Astrocyte (in vitro differentiated cells and primary cell): Measurements from ENCODE around the gene ALMS1. TPM values are rescaled to one million over a fixed set of nuclear protein-coding genes. Genes with fewer than 3 reads are reported as not detected.

Experiments
- DNase-seq: peaks from one replicate; pipeline ENCODE4 v3.0.0-alpha.2; 2010; ENCODE audit warnings: low read depth
- FAIRE-seq: peaks from 2 replicates; lab custom pipeline; 2011; peaks lifted over from hg19 to GRCh38; lab: Jason Lieb, UNC
- H2AFZ ChIP-seq: 2 replicates; pipeline ENCODE4 v1.6.0; 2012; ENCODE audit warnings: low read depth, low read length, inconsistent platforms
- H3K27ac ChIP-seq: 2 replicates; pipeline ENCODE4 v1.5.1; 2011; ENCODE audit warnings: low read depth, low read length, inconsistent platforms
- H3K27me3 ChIP-seq: 2 replicates; pipeline ENCODE4 v1.6.0; 2011; ENCODE audit warnings: low read length, inconsistent platforms; ENCODE audit not compliant: insufficient read depth
- H3K36me3 ChIP-seq: 2 replicates; pipeline ENCODE4 v1.5.1; 2011; ENCODE audit warnings: low read length, inconsistent platforms; ENCODE audit not compliant: insufficient read depth
- H3K4me1 ChIP-seq: 2 replicates; pipeline ENCODE4 v1.5.1; 2011; ENCODE audit warnings: low read length, inconsistent platforms; ENCODE audit not compliant: insufficient read depth
- H3K4me2 ChIP-seq: 2 replicates; pipeline ENCODE4 v1.6.0; 2012; ENCODE audit warnings: low read length, inconsistent platforms
- H3K4me3 ChIP-seq: 2 replicates; pipeline ENCODE4 v1.5.1; 2011; ENCODE audit warnings: low read depth, mild to moderate bottlenecking, low read length, inconsistent platforms; ENCODE audit not compliant: insufficient read depth
- H3K79me2 ChIP-seq: 2 replicates; pipeline ENCODE4 v1.6.0; 2012; ENCODE audit warnings: mild to moderate bottlenecking, low read length, inconsistent platforms; ENCODE audit not compliant: insufficient read depth
- H3K9ac ChIP-seq: 2 replicates; pipeline ENCODE4 v1.6.0; 2012; ENCODE audit warnings: mild to moderate bottlenecking, low read length, inconsistent platforms
- H3K9me3 ChIP-seq: 2 replicates; pipeline ENCODE4 v1.5.1; 2012; ENCODE audit warnings: low read depth, mild to moderate bottlenecking, low read length, inconsistent platforms; ENCODE audit not compliant: insufficient read depth
- H4K20me1 ChIP-seq: 2 replicates; pipeline ENCODE4 v1.6.0; 2012; ENCODE audit warnings: low read length, inconsistent platforms; ENCODE audit not compliant: insufficient read depth
- H3K27ac Mint-ChIP-seq: one replicate; pipeline ENCODE4 v1.8.0; 2021; ENCODE audit warnings: mild to moderate bottlenecking, mixed read lengths; ENCODE audit not compliant: unreplicated experiment
- H3K27me3 Mint-ChIP-seq: one replicate; pipeline ENCODE4 v1.8.0; 2021; ENCODE audit warnings: low read depth, mixed read lengths; ENCODE audit not compliant: unreplicated experiment
- H3K36me3 Mint-ChIP-seq: one replicate; pipeline ENCODE4 v1.8.0; 2021; ENCODE audit warnings: low read depth, mixed read lengths; ENCODE audit not compliant: unreplicated experiment
- H3K4me1 Mint-ChIP-seq: one replicate; pipeline ENCODE4 v1.8.0; 2021; ENCODE audit warnings: low read depth, mixed read lengths; ENCODE audit not compliant: unreplicated experiment
- H3K4me3 Mint-ChIP-seq: one replicate; pipeline ENCODE4 v1.8.0; 2021; ENCODE audit warnings: mild to moderate bottlenecking, moderate library complexity, mixed read lengths; ENCODE audit not compliant: unreplicated experiment
- H3K9me3 Mint-ChIP-seq: one replicate; pipeline ENCODE4 v1.8.0; 2021; ENCODE audit warnings: mild to moderate bottlenecking, mixed read lengths; ENCODE audit not compliant: unreplicated experiment
- CTCF ChIP-seq: IDR thresholded peaks from 2 replicates; pipeline ENCODE4 v1.5.1; 2011; ENCODE audit warnings: low read depth, mild to moderate bottlenecking, inconsistent platforms, low read length, moderate library complexity; ENCODE audit not compliant: insufficient read depth
- EZH2 ChIP-seq: IDR thresholded peaks from 2 replicates; pipeline ENCODE4 v1.6.1; 2012; ENCODE audit warnings: mild to moderate bottlenecking, low read length, inconsistent platforms; ENCODE audit not compliant: insufficient read depth
- total RNA-seq: library from RNA; stranded (reverse); gene quantifications from 2 replicates; pipeline ENCODE4 v1.2.1, GENCODE V29; 2021

The ALMS1 gene
- total RNA-seq, 1 donor from 2014 or later = 14.6 TPM

- H3K27ac ChIP-seq = no peak overlapping the region
- Mint-ChIP-seq H3K36me3 (peaks cover 1% of the 10 kb centered on the region), H3K4me3 (no peak overlapping the region), H3K4me1 (no peaks in the 10 kb centered on the region), H3K27ac (no peak overlapping the region), H3K9me3 (peaks cover 6% of the 10 kb centered on the region), H3K27me3 (peaks cover 39% of the 10 kb centered on the region)
- no peak overlapping the region for H3K4me3 ChIP-seq
- H3K9ac ChIP-seq = no peak overlapping the region
- DNase-seq = no peak
- H3K79me2 ChIP-seq = no peaks in the 10 kb centered on the region
- H3K4me1 ChIP-seq = no peaks in the 10 kb centered on the region
- no peak overlapping the region for H2AFZ ChIP-seq
- peaks cover 16% of the 10 kb centered on the region for H3K27me3 ChIP-seq
- no peaks in the 10 kb centered on the region for H3K9me3 ChIP-seq
- no peaks in the 10 kb centered on the region for H4K20me1 ChIP-seq
- TF ChIP-seq EZH2 = no peak
- TF ChIP-seq CTCF = no peak
- no peak overlapping the region for H3K4me2 ChIP-seq
- FAIRE-seq = no peak
- no peaks in the 10 kb centered on the region for H3K36me3 ChIP-seq
Measured at GRCh38 chr2:73373344-73373743, 12.3 kb upstream of the ALMS1 start.

- Histone ChIP-seq H2AFZ (no peak overlapping the region), H3K9ac (no peak overlapping the region), H3K4me3 (no peak overlapping the region), H3K27me3 (peaks cover 17% of the 10 kb centered on the region), H3K4me2 (no peak overlapping the region), H3K27ac (no peak overlapping the region), H3K36me3 (no peaks in the 10 kb centered on the region), H3K9me3 (no peaks in the 10 kb centered on the region), H3K79me2 (no peaks in the 10 kb centered on the region), H3K4me1 (no peaks in the 10 kb centered on the region), H4K20me1 (no peaks in the 10 kb centered on the region)
- no peaks in the 10 kb centered on the region for H3K4me1 Mint-ChIP-seq
- FAIRE-seq = no peak
- H3K9me3 Mint-ChIP-seq = peaks cover 6% of the 10 kb centered on the region
- no peak overlapping the region for H3K4me3 Mint-ChIP-seq
- no peak for TF ChIP-seq CTCF
- no peak for TF ChIP-seq EZH2
- H3K27me3 Mint-ChIP-seq = peaks cover 40% of the 10 kb centered on the region
- DNase-seq = no peak
- peaks cover 1% of the 10 kb centered on the region for H3K36me3 Mint-ChIP-seq
- no peak overlapping the region for H3K27ac Mint-ChIP-seq
Measured at GRCh38 chr2:73374269-73374668, 11.4 kb upstream of the ALMS1 start.

- DNase-seq (no peak), FAIRE-seq (no peak)
- peaks cover 15% of the 10 kb centered on the region for H3K27me3 ChIP-seq
- H3K4me2 ChIP-seq = no peak overlapping the region
- no peaks in the 10 kb centered on the region for H3K36me3 ChIP-seq
- H3K36me3 Mint-ChIP-seq = peaks cover 1% of the 10 kb centered on the region
- no peaks in the 10 kb centered on the region for H3K79me2 ChIP-seq
- H3K9me3 Mint-ChIP-seq = peaks cover 6% of the 10 kb centered on the region
- H3K4me3 Mint-ChIP-seq = no peak overlapping the region
- H3K4me1 ChIP-seq = no peaks in the 10 kb centered on the region
- no peak overlapping the region for H3K27ac ChIP-seq
- no peaks in the 10 kb centered on the region for H3K4me1 Mint-ChIP-seq
- H4K20me1 ChIP-seq = no peaks in the 10 kb centered on the region
- H3K9me3 ChIP-seq = no peaks in the 10 kb centered on the region
- H3K27me3 Mint-ChIP-seq = peaks cover 47% of the 10 kb centered on the region
- no peak overlapping the region for H3K27ac Mint-ChIP-seq
- H3K9ac ChIP-seq = no peak overlapping the region
- TF ChIP-seq CTCF = no peak
- no peak for TF ChIP-seq EZH2
- no peak overlapping the region for H2AFZ ChIP-seq
- no peak overlapping the region for H3K4me3 ChIP-seq
Measured at GRCh38 chr2:73376681-73377080, 9.0 kb upstream of the ALMS1 start.
